HG03175 (cell line): Measurements from ENCODE around the gene IL4I1.
"Not testable (repeated sequence)": the region's sequence is repeated elsewhere in the genome, so short reads cannot be mapped to it uniquely, and the experiment has no call there.

Source experiments
- ATAC-seq: cut with Tn5 transposase; IDR thresholded peaks from one replicate; pipeline ENCODE4 v1.9.1; 2021; ENCODE audit warnings: mild to moderate bottlenecking, moderate library complexity; ENCODE audit not compliant: unreplicated experiment

Gene IL4I1

GRCh38 chr19:49924881-49925210 is 28.2 kb upstream of the IL4I1 start:
- ATAC-seq, result not testable (repeated sequence)

- no peak for ATAC-seq
These were observed 27.6 kb upstream of the IL4I1 start for GRCh38 chr19:49924004-49924880.

GRCh38 chr19:49923055-49924003 is 26.6 kb upstream of the IL4I1 start:
- ATAC-seq, result no peak

GRCh38 chr19:49921871-49922795 is 25.4 kb upstream of the IL4I1 start:
- no peak for ATAC-seq

GRCh38 chr19:49920624-49921363 is 24.1 kb upstream of the IL4I1 start:
- no peak for ATAC-seq

GRCh38 chr19:49918089-49918488 is 21.4 kb upstream of the IL4I1 start:
- ATAC-seq, result no peak

GRCh38 chr19:49916839-49917733 is 20.4 kb upstream of the IL4I1 start:
- ATAC-seq, result no peak

- no peak for ATAC-seq
These were observed 18.6 kb upstream of the IL4I1 start for GRCh38 chr19:49915271-49915670.

GRCh38 chr19:49913720-49914119 is 17.0 kb upstream of the IL4I1 start:
- ATAC-seq, result no peak

- ATAC-seq, result no peak
These were observed 16.4 kb upstream of the IL4I1 start for GRCh38 chr19:49912965-49913685.

- no peak for ATAC-seq
These were observed 14.9 kb upstream of the IL4I1 start for GRCh38 chr19:49911381-49912145.

- ATAC-seq, result no peak
These were observed 13.5 kb upstream of the IL4I1 start for GRCh38 chr19:49910179-49910578.

- ATAC-seq, result no peak
These were observed 12.1 kb upstream of the IL4I1 start for GRCh38 chr19:49908480-49909420.

GRCh38 chr19:49907745-49908446 is 11.2 kb upstream of the IL4I1 start:
- no peak for ATAC-seq

GRCh38 chr19:49906879-49907564 is 10.3 kb upstream of the IL4I1 start:
- no peak for ATAC-seq
